Peyer's patch (tissue), 4 donors: ENCODE results near the gene PUSL1.

ENCODE experiments used
- CTCF ChIP-seq, 6 experiments: fragments of 450-650 bp in 4 of 6; fragments of 200-600 bp in 2 of 6; sonication (generic) in 1 of 6; IDR thresholded peaks; one replicate each; pipeline ENCODE4 v1.5.1; 2017 to 2019; ENCODE audit warnings: antibody characterized with exemption in 6 of 6, mild to moderate bottlenecking in 3 of 6, moderate library complexity in 1 of 6
- POLR2A ChIP-seq, 2 donors: fragments of 450-650 bp; IDR thresholded peaks; one replicate each; pipeline ENCODE4 v1.5.1; 2017; ENCODE audit warnings: antibody characterized with exemption in 2 of 2, mild to moderate bottlenecking in 2 of 2, moderate library complexity in 2 of 2

- TF ChIP-seq CTCF (IDR thresholded peaks at IDR 0.05) (no peak), POLR2A (IDR thresholded peaks at IDR 0.05) (no peak)
Observed at GRCh38 chr1:1337793-1338147, 29.4 kb downstream of the PUSL1 start.
